ENCODE measurements around the gene FREM2.

- TF ChIP-seq CTCF (IDR thresholded peaks at IDR 0.05) (no peak), POLR2A (IDR thresholded peaks at IDR 0.05) (no peak), EP300 (IDR thresholded peaks at IDR 0.05) (no peak)
Measured at GRCh38 chr13:38769526-38769925, 82.6 kb downstream of the FREM2 start.

Data from upper lobe of left lung (tissue), 4 donors.